CD4-positive, CD25-positive, alpha-beta regulatory T cell (primary cell): ENCODE data around the gene GOLGA8T. TPM values are rescaled to one million over a fixed set of nuclear protein-coding genes. Genes with fewer than 3 reads are reported as not detected.
"Not testable (repeated sequence)": the region's sequence is repeated elsewhere in the genome, so short reads cannot be mapped to it uniquely, and the experiment has no call there.

Experiments
- ATAC-seq, 2 donors: fragments of 150-1000 bp; cut with Tn5 transposase; one replicate each; pipeline ENCODE4 v1.10.0; 2021; ENCODE audit warnings: low read depth in 2 of 2, moderate number of reproducible peaks in 2 of 2, moderate library complexity in 1 of 2
- DNase-seq, 3 donors: peaks; one replicate each; pipeline versions ENCODE4 v3.0.0 to v3.0.0-alpha.2; 2012 to 2022; ENCODE audit warnings: mixed read lengths in 1 of 3
- H3K27ac ChIP-seq: one replicate; pipeline ENCODE4 v1.7.0; 2013; ENCODE audit warnings: mild to moderate bottlenecking, low read length; ENCODE audit not compliant: insufficient read depth, poor library complexity, severe bottlenecking
- H3K27me3 ChIP-seq: one replicate; pipeline ENCODE4 v1.7.0; 2013; ENCODE audit warnings: low read length; ENCODE audit not compliant: control insufficient read depth, insufficient read depth
- H3K36me3 ChIP-seq: one replicate; pipeline ENCODE4 v1.7.0; 2013; ENCODE audit warnings: mild to moderate bottlenecking, low read length, moderate library complexity; ENCODE audit not compliant: control insufficient read depth, insufficient read depth
- H3K4me1 ChIP-seq: 2 replicates; pipeline ENCODE4 v1.7.0; 2013; ENCODE audit warnings: mild to moderate bottlenecking, low read length; ENCODE audit not compliant: insufficient read depth, control insufficient read depth, poor library complexity, severe bottlenecking
- H3K4me3 ChIP-seq: one replicate; pipeline ENCODE4 v1.7.0; 2013; ENCODE audit warnings: low read depth, mild to moderate bottlenecking, low read length, moderate library complexity
- H3K9me3 ChIP-seq, 2 experiments: 1 replicate in 1 of 2; 2 replicates in 1 of 2; pipeline ENCODE4 v1.7.0; 2013; ENCODE audit warnings: low read length in 2 of 2, mild to moderate bottlenecking in 1 of 2, moderate library complexity in 1 of 2; ENCODE audit not compliant: control insufficient read depth in 2 of 2
- H3K27ac Mint-ChIP-seq, 3 donors: one replicate each; pipeline ENCODE4 v1.8.0; 2020 to 2022; ENCODE audit warnings: mild to moderate bottlenecking in 3 of 3, mixed read lengths in 3 of 3, moderate library complexity in 2 of 3
- H3K27me3 Mint-ChIP-seq: one replicate; pipeline ENCODE4 v1.8.0; 2022; ENCODE audit warnings: mild to moderate bottlenecking, mixed read lengths
- H3K36me3 Mint-ChIP-seq: one replicate; pipeline ENCODE4 v1.8.0; 2020; ENCODE audit warnings: mixed read lengths
- H3K4me1 Mint-ChIP-seq, 4 donors: one replicate each; pipeline ENCODE4 v1.8.0; 2020 to 2022; ENCODE audit warnings: mixed read lengths in 4 of 4, mild to moderate bottlenecking in 1 of 4
- H3K4me3 Mint-ChIP-seq, 4 donors: one replicate each; pipeline ENCODE4 v1.8.0; 2020 to 2022; ENCODE audit warnings: mild to moderate bottlenecking in 4 of 4, mixed read lengths in 4 of 4, moderate library complexity in 3 of 4
- H3K9me3 Mint-ChIP-seq, 7 donors: one replicate each; pipeline ENCODE4 v1.8.0; 2020 to 2022; ENCODE audit warnings: mixed read lengths in 7 of 7, mild to moderate bottlenecking in 3 of 7, moderate library complexity in 2 of 7
- polyA plus RNA-seq, 4 donors: library from polyadenylated mRNA; unstranded; fragments of 300-500 nt; fragmentation: Illumina TruSeq; gene quantifications; one replicate each; pipeline ENCODE4 v1.2.3, GENCODE V29; 2021
- total RNA-seq: library from RNA; stranded (reverse); gene quantifications from one replicate; pipeline ENCODE4 v1.2.3, GENCODE V29; 2022

The GOLGA8T gene
- total and polyA plus RNA-seq, 5 donors from 2014 or later = not detected

DNA sequence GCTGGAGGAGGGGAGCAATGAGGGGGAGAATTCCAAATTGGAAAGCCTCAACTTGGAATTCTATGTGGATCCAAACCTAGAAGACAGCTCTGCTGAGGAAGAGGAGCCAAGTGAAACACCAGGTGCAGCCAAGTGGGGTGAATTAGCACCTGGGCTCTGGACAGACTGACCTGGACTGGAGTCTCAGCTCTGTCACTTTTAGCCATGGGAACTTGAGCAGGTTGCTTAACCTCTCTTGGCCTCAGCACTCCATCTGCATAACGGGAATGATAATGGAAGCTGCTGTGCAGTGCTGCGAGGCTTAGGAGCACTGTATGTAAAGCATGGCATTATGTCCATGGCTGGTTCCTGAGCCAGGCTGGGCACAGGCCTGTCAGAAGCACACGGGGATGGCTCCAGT, 41.8 kb downstream of the GOLGA8T start:
- DNase-seq, H3K4me3 Mint-ChIP-seq, ATAC-seq, H3K27me3 Mint-ChIP-seq, H3K27me3 ChIP-seq, H3K36me3 ChIP-seq, H3K27ac ChIP-seq, H3K4me3 ChIP-seq, H3K4me1 Mint-ChIP-seq, H3K9me3 Mint-ChIP-seq, H3K36me3 Mint-ChIP-seq, H3K27ac Mint-ChIP-seq, H3K4me1 ChIP-seq, H3K9me3 ChIP-seq: not testable (repeated sequence)

DNA sequence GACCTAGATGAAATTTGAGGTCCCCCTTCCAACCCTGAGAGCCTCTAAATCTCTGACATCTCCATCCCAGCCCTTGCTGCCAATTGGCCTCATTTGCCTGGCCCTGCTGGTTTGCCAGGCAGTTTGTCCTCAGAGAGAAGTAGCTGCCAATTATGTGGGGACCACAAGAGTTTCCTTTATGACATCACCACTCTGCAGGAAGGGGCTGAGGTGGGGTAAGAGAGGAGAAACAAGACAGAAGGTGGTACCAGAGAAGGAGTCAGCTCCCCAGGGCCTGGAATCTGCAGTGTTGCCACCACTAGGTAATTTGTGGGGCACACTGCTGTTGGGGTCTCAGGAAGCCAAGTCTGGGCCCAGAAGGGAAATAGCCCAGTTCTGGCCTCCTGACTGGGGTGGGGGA, 45.0 kb downstream of the GOLGA8T start:
- not testable (repeated sequence) for H3K4me1 ChIP-seq, H3K9me3 Mint-ChIP-seq, H3K27me3 ChIP-seq, H3K27me3 Mint-ChIP-seq, H3K4me3 Mint-ChIP-seq, H3K36me3 Mint-ChIP-seq, H3K9me3 ChIP-seq, H3K4me3 ChIP-seq, H3K27ac Mint-ChIP-seq, H3K27ac ChIP-seq, DNase-seq, H3K36me3 ChIP-seq, H3K4me1 Mint-ChIP-seq
- peak in 1 of 2 donors; percentile 27 for ATAC-seq

DNA sequence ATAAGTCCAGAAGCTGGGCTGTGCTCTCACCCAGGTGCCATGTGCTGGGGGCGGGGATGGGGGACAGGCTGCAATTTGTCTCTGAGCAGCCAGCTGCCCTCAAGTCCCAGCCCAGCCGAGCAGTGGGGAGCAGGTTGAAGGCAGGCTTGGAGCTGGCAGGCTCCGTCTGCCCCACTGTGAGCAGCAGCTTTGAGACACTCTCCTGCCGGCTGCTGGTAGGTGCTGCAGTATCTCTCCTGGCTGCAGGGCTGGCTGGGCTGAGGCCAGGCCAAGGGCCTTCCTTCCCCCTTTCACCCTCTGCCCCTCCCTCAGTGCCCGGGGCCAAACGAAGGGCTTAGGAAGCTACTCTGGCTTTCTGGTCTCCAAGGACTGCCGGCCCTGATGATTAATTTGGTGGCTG, 50.6 kb downstream of the GOLGA8T start:
- not testable (repeated sequence) for ATAC-seq

DNA sequence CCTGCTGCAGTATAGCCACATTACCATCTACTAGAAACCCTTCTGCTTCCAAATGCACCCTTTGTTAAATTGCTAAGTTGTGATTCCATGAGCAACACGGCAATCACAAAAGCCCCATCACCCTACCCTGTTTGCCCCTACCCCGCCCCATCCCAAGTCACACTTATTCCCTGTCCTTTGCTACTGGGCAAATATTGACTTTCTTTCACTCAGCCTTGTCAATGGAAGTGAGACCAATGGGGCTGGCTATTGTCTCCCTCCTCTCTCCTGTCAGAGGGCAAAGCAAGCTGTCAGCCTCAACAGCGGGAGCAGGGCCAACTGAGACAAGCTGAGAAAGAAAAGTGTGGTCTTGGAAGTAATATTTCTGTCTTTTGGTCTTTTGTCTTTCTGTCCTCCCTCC, 52.6 kb downstream of the GOLGA8T start:
- not testable (repeated sequence) for H3K27me3 ChIP-seq, H3K9me3 Mint-ChIP-seq, H3K4me3 ChIP-seq, H3K9me3 ChIP-seq, H3K4me1 ChIP-seq, H3K4me3 Mint-ChIP-seq, H3K36me3 Mint-ChIP-seq, H3K27ac ChIP-seq, ATAC-seq, H3K27ac Mint-ChIP-seq, H3K36me3 ChIP-seq, H3K27me3 Mint-ChIP-seq, H3K4me1 Mint-ChIP-seq, DNase-seq

More for the DNA sequence above, 50.6 kb downstream of the GOLGA8T start:
- H3K4me1 ChIP-seq, H3K4me1 Mint-ChIP-seq, H3K27me3 Mint-ChIP-seq, H3K9me3 Mint-ChIP-seq, H3K27ac Mint-ChIP-seq, H3K27me3 ChIP-seq, H3K36me3 Mint-ChIP-seq, H3K9me3 ChIP-seq, H3K27ac ChIP-seq, DNase-seq, H3K4me3 Mint-ChIP-seq, H3K36me3 ChIP-seq, H3K4me3 ChIP-seq: not testable (repeated sequence)

DNA sequence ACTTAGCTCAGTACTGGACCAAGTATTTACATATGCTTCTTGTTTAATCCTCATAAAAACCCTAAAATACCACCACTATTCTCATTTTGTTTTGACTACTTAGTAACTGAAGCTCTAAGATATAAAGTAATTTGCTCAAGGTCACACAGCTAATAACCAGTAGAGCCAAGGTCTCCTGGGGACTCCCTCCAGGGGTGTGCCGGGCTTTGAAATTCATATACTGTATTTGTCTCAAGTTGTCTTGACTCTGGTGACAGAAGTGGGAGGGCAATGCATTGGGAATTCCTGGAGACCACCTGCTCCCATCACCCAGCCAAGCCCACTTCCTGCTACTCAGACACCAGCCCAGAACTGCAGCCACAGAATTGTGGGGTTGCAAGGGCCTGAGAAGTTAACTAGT, 54.9 kb downstream of the GOLGA8T start:
- not testable (repeated sequence) for H3K36me3 ChIP-seq, H3K36me3 Mint-ChIP-seq, H3K27ac ChIP-seq, H3K4me3 Mint-ChIP-seq, ATAC-seq, H3K27me3 ChIP-seq, H3K4me3 ChIP-seq, H3K4me1 ChIP-seq, H3K27me3 Mint-ChIP-seq, H3K4me1 Mint-ChIP-seq, H3K9me3 ChIP-seq, DNase-seq, H3K9me3 Mint-ChIP-seq, H3K27ac Mint-ChIP-seq

DNA sequence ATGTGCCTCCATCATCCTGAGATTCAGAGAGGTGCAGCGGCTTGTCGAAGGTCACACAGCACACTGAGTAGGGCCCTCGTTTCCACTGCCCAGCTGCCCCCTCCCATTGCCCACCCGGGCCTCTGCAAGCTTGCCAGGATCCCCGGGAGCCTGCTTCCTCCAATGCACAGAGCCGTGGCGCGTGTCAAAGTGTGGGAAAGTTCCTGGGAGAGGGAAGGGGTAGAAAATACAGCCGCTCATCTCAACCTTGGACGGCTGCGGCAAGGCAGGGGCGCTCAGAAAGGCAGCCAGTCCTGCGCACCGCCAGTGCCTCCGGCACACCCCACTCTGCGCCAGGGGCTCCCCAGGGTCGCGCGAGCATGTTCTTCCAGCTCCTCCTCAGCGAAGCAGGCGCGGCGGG, 56.3 kb downstream of the GOLGA8T start:
- H3K27ac Mint-ChIP-seq, H3K27ac ChIP-seq, H3K4me1 ChIP-seq, H3K36me3 ChIP-seq, H3K4me1 Mint-ChIP-seq, H3K27me3 ChIP-seq, H3K9me3 ChIP-seq, H3K9me3 Mint-ChIP-seq, H3K36me3 Mint-ChIP-seq, DNase-seq, ATAC-seq, H3K27me3 Mint-ChIP-seq, H3K4me3 ChIP-seq, H3K4me3 Mint-ChIP-seq: not testable (repeated sequence)

DNA sequence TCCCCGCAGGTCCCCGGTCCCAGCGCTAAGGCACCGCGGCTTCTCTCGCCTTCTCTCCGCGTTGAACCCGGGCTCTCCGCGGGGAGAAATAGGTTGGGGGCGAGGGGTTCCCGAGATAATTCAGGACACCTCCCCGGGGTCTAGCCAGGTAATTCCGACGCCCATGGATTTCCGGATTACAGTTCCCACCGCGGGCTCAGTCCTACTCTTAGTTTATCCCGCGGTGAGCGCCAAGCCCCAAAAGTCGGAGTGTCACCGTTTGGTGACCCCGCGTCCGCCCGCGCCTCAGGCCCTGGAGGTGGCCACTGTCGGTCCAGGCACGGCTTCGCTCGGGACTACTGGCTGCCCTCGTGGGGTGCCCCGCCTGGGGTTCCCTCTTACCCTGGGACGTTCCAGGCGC, 56.8 kb downstream of the GOLGA8T start:
- not testable (repeated sequence) for H3K36me3 Mint-ChIP-seq, H3K27ac Mint-ChIP-seq, H3K36me3 ChIP-seq, H3K9me3 Mint-ChIP-seq, H3K4me1 ChIP-seq, ATAC-seq, H3K9me3 ChIP-seq, H3K27ac ChIP-seq, DNase-seq, H3K27me3 ChIP-seq, H3K27me3 Mint-ChIP-seq, H3K4me3 ChIP-seq, H3K4me1 Mint-ChIP-seq
- H3K4me3 Mint-ChIP-seq = peak overlapping the region in 1 of 4 donors; percentile 59

DNA sequence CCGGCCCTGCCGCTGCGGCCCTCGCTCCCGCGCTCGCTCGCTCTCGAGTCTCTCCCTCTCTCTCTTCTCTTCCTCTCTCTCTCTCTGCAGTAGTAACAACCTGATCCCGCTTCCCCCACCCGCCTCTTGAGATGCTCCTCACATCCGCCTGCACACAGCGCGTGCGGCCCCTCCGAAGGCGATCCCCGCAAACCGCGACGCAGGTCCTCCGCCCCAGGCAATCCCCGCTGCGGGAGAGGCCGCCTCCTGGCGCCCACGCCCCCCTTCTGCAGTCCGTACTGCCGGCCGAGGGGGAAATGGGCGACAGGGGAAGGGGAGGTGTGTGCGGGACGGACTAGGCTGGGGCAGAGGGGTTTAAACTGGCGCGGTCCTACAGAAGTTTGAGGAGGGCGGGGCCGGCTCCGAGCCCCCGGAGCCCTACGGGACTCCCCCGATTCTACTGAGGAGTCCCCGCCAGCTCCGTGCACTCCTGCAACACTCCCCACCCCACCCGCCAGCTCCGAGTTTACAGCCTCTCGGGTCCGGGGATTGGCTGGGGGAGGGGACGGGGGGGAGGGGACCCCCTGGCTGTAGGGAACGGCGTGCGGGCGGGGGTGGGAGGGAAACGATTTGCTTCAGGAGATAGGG, 57.4 kb downstream of the GOLGA8T start:
- H3K4me3 Mint-ChIP-seq = not testable (repeated sequence)

More for the DNA sequence above, 57.4 kb downstream of the GOLGA8T start:
- not testable (repeated sequence) for H3K9me3 ChIP-seq, H3K9me3 Mint-ChIP-seq, H3K36me3 ChIP-seq, H3K4me3 ChIP-seq, H3K27ac ChIP-seq, H3K27me3 Mint-ChIP-seq, H3K4me1 ChIP-seq, H3K36me3 Mint-ChIP-seq, H3K27ac Mint-ChIP-seq, H3K27me3 ChIP-seq, H3K4me1 Mint-ChIP-seq, DNase-seq
- ATAC-seq = peak; percentile 40 to 52
